GM15510 (cell line): Measurements from ENCODE around the gene GMEB2.

ENCODE experiments used
- POLR2A ChIP-seq: IDR thresholded peaks from 3 replicates; pipeline ENCODE4 v1.6.1; 2011; ENCODE audit warnings: borderline replicate concordance; ENCODE audit not compliant: insufficient read length; ENCODE audit errors: extremely low read depth

GMEB2 gene

GRCh38 chr20:63626424-63627128, at the start of gene GMEB2:
Gene GMEB2 (minus strand): TSS chr20:63627101. CDS start chr20:63619397, 7,704 bp downstream.
- peak; percentile 61 for TF ChIP-seq POLR2A

DNA sequence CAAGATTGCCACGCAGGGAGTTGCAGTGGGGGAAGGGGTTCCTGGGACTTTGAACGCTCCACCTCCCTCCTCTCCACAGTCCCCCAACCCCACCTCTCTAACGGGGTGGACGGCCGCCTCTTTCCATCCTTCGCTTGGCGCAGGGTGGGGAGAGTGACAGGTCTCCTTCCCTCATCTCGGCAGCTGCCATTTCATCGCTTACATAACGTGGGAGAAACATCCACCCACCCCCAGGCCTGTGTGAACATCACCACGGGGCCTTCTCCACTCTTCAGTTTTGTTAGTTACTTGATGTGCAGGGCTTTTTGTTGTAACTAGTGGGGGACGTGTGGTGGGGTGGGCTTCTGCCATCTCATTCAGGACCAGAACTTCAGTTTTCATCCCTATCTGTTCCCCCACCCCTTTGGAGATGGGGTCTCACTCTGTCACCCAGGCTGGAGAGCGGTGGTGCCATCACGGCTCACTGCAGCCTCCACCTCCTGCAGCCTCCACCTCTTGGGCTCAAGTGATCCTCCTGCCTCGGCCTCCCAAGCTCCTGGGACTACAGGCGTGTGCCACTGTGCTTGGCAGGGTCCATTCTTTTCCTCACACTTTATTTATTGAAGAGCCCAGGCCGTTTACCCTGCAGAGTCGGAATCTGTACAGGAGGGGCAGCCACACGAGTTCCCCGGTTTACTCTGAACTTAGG, 48.9 kb upstream of the GMEB2 start:
- TF ChIP-seq POLR2A, result no peak

DNA sequence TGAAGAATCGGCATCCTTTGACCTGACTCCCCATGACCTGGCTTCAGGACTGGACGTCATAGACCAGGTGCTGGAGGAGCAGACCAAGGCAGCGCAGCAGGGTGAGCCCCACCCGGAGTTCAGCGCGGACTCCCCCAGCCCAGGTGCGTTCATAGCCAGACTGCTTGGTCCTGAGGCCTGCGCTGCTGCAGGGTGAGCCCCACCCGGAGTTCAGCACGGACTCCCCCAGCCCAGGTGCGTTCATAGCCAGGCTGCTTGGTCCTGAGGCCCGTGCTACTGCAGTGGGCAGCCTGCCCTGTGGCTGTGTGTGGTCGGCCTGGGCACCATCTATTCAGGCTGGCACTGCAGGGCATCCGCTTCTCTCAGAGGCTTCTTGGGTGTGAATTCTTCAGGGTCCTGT, 47.0 kb upstream of the GMEB2 start:
- TF ChIP-seq POLR2A, result no peak

DNA sequence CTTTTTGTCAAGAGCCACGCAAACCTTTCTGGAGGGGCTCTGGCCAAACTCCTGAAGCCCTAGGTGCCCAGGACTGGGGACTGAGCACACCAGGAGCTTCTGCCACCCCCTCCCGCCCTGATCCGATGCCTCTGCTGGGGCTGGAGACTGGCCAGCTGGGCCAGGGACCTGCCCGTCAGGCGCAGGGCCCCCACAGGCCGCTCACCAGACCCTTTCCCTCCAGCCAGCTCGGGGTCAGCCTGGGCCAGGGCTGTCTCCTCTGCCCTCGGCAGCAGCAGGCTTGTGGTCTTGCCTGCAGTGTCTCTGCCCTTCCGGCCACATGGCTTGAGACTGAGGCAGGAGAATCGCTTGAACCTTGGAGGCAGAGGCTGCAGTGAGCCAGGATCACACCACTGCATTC, 45.8 kb upstream of the GMEB2 start:
- TF ChIP-seq POLR2A, result no peak

DNA sequence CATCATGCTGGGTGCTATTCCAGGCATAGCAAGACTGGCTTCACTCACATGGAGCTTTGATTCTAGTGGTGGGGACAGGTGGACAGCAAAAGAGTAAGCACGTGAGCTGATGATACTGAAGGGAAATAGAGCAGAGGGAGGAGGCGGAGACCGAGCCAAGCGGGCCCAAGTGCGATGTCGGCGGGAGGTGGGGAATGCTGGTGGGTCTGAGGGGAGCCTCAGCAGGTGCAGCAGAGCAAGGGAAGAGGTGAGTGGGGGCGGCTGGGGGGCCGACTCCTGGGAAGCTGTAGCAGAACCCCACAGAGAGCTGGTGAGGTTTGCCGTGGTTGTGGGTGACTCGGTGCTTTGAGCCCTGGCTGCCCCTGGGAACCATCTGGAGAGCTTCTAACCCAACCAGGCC, 41.5 kb upstream of the GMEB2 start:
- TF ChIP-seq POLR2A, result no peak

GRCh38 chr20:63667858-63668257, 41.0 kb upstream of the GMEB2 start:
- no peak for TF ChIP-seq POLR2A

DNA sequence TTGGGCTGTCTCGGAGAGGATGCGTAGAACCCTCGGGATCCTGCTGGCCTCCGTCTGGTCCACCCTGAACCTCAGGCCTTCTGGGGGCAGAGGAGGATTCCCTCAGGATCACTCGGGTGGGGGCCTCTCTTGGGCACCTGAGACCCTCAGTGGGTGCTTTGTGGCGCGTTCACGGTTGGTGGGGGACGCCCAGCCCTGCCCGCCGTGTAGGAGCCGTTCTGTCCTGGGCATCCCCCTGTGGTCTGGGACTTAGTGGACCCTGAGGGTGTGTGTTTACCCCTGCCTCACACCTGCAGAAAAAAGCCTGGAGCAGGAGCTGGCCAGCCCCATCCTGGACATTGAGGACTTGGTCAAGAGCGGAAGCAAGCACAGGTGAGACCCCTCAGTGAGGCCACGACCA, 38.8 kb upstream of the GMEB2 start:
- no peak for TF ChIP-seq POLR2A

GRCh38 chr20:63664861-63665594, 38.1 kb upstream of the GMEB2 start:
- TF ChIP-seq POLR2A, result no peak

- no peak for TF ChIP-seq POLR2A
Measured at GRCh38 chr20:63664143-63664851, 37.4 kb upstream of the GMEB2 start.

- TF ChIP-seq POLR2A, result no peak
Measured at GRCh38 chr20:63663332-63664066, 36.6 kb upstream of the GMEB2 start.

DNA sequence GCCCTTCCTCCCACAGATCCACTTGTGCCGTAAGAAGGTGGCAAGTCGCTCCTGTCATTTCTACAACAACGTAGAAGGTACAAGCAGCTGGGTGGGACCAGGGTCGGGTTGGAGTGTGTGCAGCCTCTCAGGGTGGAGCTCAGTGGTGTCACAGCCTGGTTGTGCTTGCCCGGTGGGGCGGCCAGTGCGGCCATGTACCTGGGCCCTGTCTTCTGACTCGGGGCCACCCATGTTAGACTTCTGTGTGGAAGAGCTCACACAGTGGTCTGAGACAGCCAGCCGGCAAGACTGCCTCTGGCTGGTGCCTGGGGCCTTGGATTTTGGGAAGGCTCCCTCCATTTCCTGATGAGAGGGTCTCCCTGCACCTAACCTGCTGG, 35.9 kb upstream of the GMEB2 start:
- TF ChIP-seq POLR2A, result no peak

DNA sequence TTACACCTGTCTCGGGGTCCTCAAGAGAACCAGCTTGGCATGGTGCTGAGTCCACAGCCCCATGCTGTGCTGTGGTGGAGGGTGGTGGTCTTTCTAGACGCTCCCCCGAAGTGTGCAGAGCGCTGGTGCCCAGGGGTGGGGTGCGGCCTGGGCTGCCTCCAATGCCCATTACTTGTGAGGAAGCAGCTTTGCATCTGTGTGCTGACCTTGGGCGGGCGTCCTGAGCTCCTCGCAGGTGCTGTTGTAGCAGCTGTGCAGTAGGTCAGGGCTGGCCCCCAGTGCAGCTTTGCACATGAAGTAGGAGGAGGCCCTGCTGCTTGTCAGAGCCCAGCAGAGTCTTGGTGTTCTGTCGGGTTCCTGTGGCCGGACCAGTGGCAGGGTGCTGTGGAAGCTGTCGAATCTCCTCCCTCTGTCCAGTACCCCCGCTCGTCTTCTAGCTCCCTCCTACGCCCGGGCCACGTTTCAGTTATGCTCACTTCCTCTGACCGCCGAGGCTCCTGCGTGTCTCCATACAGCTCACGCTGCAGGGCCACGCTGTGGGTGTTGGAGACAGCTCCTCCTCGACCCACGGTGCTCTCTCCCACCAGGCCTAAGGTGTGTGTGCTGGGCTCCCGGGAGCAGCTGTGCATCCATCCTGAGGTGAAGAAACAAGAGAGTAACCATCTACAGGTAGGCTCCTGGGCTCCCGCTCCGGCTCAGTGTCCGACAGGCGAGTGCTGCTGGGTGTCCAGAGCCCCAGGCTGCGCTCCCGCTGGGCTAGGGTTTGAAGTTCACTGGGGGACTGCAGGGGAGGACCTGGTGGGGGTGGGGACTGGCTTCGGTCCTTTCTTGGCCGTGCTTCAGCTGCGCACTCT, 35.3 kb upstream of the GMEB2 start:
- no peak for TF ChIP-seq POLR2A

DNA sequence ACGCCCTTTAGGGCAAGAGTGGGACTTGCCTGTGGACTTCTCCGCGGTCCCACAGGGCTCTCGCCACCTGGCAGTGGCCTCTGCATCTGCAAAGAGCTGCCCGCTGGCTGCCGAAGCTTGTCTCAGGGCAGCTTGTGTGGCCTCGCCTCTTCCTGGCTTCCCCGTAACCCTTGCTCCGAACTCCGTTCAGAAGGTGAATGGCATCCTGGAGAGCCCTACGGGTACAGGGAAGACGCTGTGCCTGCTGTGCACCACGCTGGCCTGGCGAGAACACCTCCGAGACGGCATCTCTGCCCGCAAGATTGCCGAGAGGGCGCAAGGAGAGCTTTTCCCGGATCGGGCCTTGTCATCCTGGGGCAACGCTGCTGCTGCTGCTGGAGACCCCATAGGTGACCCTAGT, 34.2 kb upstream of the GMEB2 start:
- no peak for TF ChIP-seq POLR2A
